Skeletal muscle satellite cell (primary cell): Measurements from ENCODE around the gene UROC1.

ENCODE experiments used
- H3K27me3 ChIP-seq: 2 replicates; pipeline ENCODE4 v1.7.0; 2013; ENCODE audit warnings: low read length; ENCODE audit not compliant: control insufficient read depth, insufficient read depth
- H3K36me3 ChIP-seq: 2 replicates; pipeline ENCODE4 v1.7.0; 2013; ENCODE audit warnings: mild to moderate bottlenecking, control low read depth, low read length; ENCODE audit not compliant: insufficient read depth
- H3K4me1 ChIP-seq: 2 replicates; pipeline ENCODE4 v1.7.0; 2013; ENCODE audit warnings: low read length; ENCODE audit not compliant: control insufficient read depth, insufficient read depth
- H3K4me2 ChIP-seq: 2 replicates; pipeline ENCODE4 v1.7.0; 2013; ENCODE audit warnings: mild to moderate bottlenecking, low read length
- H3K4me3 ChIP-seq: 2 replicates; pipeline ENCODE4 v1.7.0; 2013; ENCODE audit warnings: low read length
- H3K9ac ChIP-seq: 2 replicates; pipeline ENCODE4 v1.7.0; 2013; ENCODE audit warnings: mild to moderate bottlenecking, low read depth, low read length, moderate library complexity
- H3K9me3 ChIP-seq: replicated peaks from 2 replicates; pipeline ENCODE4 v1.7.0; 2013; ENCODE audit warnings: mild to moderate bottlenecking, control low read depth, low read length

UROC1 gene

DNA sequence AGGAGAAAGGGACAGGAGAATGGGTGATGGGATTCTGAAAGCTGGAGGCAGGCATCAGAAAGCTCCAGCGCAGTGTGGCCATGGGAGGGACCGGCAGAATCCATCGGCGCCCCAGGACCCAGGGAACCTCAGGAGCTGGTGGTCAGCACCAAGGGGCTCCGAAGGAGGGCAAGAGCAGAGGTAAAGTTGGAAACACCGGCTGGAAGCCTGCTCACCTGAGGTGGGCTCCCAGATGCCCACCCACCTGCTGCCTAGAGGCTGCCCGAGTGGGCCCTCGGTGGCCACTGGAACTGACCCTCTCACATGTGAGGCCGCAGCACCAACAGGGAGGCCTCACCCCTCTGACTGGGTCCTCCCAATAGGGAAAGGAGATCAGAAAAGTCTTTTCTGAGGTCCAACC, 31.6 kb downstream of the UROC1 start:
- H3K27me3 ChIP-seq: peaks cover 25% of the 10 kb centered on the region
- no peak overlapping the region for H3K4me3 ChIP-seq
- no peak overlapping the region for H3K9ac ChIP-seq
- H3K4me1 ChIP-seq: peaks cover 13% of the 10 kb centered on the region
- no peaks in the 10 kb centered on the region for H3K9me3 ChIP-seq
- H3K4me2 ChIP-seq: no peak overlapping the region
- no peaks in the 10 kb centered on the region for H3K36me3 ChIP-seq

DNA sequence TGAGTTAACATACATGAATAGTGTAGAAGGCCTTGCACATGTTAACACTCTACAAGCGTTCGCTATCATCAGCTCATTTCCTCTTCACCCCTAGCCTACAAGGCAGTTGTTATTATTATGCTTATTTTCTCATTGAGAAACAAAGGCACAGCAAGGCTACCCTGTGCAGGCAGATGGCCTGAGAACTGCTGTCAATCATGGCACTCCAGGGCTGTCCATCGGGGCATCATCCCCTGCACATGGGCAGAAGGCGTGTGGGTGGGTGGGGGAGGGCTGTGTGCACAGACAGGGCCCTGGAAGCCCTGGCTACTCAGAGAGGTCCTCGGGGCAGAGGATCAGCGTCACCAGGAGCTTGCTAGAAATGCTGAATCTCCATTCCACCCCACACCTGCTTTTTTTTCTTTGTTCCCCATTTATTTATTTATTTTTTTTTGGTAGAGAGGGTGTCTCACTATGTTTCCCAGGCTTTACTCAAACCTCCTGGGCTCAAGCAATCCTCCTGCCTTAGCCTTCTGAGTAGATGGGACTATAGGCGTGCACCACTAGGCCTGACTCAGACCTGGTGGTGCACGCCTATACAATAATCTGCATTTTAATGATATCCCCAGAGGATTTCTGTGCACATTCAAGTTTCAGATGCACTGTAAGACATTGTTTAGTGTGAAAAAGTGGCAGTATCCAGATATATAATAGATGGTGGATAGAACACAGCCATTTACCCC, 32.2 kb downstream of the UROC1 start:
- Histone ChIP-seq H3K27me3 (peaks cover 18% of the 10 kb centered on the region), H3K36me3 (no peaks in the 10 kb centered on the region)

DNA sequence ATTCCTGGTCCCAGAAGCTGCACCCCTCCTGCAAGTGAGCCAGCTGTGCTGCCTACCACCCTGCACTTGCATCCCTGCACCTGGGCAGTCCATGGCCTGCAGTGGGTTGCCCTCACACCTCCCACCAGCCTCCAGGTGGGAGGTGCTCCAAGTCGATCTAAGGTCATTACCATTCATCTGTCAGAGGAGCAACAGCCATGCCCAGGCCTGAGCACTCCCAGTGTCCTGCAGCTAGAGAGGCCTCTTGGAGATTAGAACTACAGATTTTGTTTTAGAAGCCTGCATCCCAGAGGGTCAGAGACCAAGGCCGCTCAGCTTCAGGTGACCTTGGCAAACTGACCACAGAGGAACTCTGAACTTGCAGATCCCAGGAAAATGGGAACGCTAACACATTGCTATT, 32.9 kb downstream of the UROC1 start:
- no peak overlapping the region for H3K9ac ChIP-seq
- H3K4me3 ChIP-seq: no peak overlapping the region
- peaks cover 13% of the 10 kb centered on the region for H3K27me3 ChIP-seq
- H3K36me3 ChIP-seq: no peaks in the 10 kb centered on the region
- peaks cover 13% of the 10 kb centered on the region for H3K4me1 ChIP-seq
- H3K4me2 ChIP-seq: no peak overlapping the region
- H3K9me3 ChIP-seq: no peaks in the 10 kb centered on the region

More for the DNA sequence above, 32.2 kb downstream of the UROC1 start:
- no peak overlapping the region for H3K4me3 ChIP-seq
- H3K9me3 ChIP-seq: no peaks in the 10 kb centered on the region
- H3K9ac ChIP-seq: no peak overlapping the region
- H3K4me1 ChIP-seq: peaks cover 13% of the 10 kb centered on the region
- no peak overlapping the region for H3K4me2 ChIP-seq

DNA sequence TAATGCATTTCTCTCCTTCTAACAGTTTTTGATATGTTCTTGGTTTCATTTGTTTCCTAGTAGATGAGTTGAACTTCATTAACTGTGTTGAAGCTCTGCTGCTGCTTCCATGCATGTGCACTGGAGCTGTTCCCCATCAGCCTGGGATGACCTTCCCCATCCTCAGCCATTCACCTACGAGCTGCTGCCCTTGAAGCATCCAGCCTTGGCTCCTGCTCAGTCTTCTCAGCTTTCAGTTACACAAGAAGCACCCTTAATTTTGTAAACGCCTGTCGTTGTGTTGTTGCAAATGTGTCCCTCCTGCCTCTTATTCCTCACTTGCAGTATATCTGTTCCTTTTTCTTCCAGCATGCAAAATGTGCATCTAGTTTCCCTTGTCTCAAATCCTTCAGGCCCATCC, 33.4 kb downstream of the UROC1 start:
- Histone ChIP-seq H3K4me3 (no peak overlapping the region), H3K36me3 (no peaks in the 10 kb centered on the region), H3K4me1 (peaks cover 13% of the 10 kb centered on the region), H3K27me3 (peaks cover 8% of the 10 kb centered on the region), H3K4me2 (no peak overlapping the region), H3K9me3 (no peaks in the 10 kb centered on the region), H3K9ac (no peak overlapping the region)

DNA sequence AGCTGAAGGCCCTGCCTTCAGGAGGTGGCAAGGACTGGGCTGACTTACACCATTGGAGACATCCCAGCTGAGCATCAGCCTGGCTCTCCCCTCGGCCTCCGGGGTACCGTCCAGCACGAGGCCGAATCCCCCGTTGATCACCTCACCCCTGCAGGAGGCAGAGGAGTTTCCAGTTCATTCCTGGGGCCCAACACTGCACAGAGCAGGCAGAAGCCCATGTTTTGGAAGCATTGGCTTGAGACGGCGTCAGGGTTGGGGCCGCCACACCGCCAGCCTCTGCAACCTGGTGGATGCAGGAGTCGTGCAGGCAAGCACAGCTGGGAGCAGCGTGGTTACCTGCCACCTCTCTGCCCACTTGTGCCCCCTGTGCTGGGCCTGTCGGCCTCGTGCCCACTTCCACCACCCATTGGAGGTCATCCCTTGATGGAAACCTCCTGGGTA, 34.2 kb downstream of the UROC1 start:
- Histone ChIP-seq H3K9ac (no peak overlapping the region), H3K9me3 (no peaks in the 10 kb centered on the region), H3K27me3 (peaks cover 3% of the 10 kb centered on the region), H3K36me3 (no peaks in the 10 kb centered on the region), H3K4me1 (peaks cover 13% of the 10 kb centered on the region), H3K4me2 (no peak overlapping the region), H3K4me3 (no peak overlapping the region)

DNA sequence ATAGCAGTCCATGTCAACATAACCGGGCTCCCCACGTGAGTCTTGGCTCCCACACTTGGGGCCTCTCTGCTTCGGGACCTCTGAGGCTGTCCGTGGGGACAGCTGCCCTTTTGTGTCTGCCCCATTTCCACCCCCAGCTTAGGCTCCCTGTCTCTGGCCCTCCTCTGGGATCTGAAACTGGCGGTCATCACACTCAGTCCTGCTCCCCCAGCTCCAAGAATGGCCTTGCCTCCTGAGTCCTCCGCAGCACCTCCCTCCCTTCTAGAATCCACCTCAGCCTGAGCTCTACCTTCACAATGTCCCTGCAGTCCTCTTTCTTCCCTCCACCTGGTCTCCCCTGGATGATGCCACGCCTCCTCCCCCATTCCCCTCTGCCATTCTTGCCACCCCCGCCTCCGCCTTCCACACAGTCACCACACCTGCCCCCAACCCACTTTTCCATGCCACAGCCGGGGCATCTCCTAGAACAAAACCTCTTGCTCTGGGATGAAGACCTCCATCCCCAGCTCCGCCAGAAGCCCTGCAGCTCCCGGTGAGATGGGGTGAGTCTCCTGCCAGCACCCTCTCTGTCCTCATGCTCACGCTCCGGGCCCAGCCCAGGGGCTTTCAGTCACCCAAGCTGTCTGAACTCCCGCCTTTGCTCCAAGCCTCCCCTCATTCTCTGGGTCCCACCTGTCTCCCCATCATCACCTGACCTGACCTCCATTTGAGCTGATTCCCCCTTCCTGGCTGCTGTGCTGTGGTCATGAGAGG, 34.9 kb downstream of the UROC1 start:
- Histone ChIP-seq H3K9ac (no peak overlapping the region), H3K9me3 (no peaks in the 10 kb centered on the region), H3K4me1 (peaks cover 13% of the 10 kb centered on the region), H3K4me2 (no peak overlapping the region), H3K4me3 (no peak overlapping the region), H3K36me3 (no peaks in the 10 kb centered on the region), H3K27me3 (peaks cover 3% of the 10 kb centered on the region)

DNA sequence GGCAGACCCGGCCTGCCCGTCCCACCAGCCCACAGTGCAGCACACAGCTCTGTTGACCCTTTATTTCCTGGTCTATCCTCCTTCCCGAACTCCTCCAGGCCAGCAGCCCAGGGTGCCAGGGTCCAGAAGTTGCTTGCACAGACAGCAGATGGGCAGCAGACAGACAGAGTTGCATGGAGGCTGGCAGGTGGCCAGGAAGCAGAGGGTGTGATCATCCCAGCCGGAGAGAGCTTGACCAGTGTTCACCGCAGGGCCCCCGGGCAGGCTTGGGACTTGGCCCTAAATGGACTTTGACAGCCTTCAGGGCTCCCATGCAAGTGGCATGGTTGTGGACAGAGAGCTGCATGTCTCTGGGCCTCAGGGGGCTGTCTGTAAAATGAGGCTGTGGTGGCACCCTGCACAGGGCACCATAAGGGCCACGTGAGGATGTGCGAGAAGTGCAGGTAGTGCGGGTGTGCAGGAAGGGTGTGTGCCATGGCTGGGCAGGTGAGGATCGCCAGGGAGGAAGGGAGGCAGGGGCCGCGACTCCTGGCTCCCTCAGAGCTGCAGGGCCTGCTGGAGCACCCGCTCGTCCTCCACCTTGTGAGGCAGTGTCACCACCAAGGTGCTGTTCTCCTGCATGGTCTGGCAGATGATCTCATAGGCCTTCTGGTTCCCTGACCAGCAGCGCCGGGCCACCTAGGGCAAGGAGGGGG, 35.6 kb downstream of the UROC1 start:
- H3K9me3 ChIP-seq: no peaks in the 10 kb centered on the region
- no peak overlapping the region for H3K4me3 ChIP-seq
- no peak overlapping the region for H3K9ac ChIP-seq
- H3K27me3 ChIP-seq: peaks cover 3% of the 10 kb centered on the region
- H3K36me3 ChIP-seq: no peaks in the 10 kb centered on the region
- H3K4me2 ChIP-seq: no peak overlapping the region
- peaks cover 7% of the 10 kb centered on the region for H3K4me1 ChIP-seq

DNA sequence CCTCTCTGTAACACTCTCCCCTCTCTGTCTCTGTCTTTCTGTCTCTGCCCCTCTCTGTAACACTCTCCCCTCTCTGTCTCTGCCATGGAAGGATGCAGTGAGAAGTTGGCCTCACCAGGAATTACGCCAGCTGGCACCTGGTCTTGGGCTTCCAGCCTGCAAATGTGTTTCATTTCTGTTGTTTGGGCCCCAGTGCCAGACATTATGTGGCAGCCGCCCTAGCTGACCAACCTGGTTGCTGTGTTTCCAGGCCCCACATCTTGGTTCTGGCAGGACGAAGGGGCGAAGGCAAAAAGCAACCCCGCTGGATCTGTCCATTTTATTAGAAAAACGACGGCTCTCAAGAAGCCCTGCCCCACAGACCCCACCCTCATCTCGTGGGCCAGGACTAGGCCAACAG, 36.7 kb downstream of the UROC1 start:
- no peak overlapping the region for H3K4me2 ChIP-seq
- H3K4me3 ChIP-seq: no peak overlapping the region
- peaks cover 3% of the 10 kb centered on the region for H3K27me3 ChIP-seq
- H3K4me1 ChIP-seq: peaks cover 5% of the 10 kb centered on the region
- no peaks in the 10 kb centered on the region for H3K36me3 ChIP-seq
- no peak overlapping the region for H3K9ac ChIP-seq
- H3K9me3 ChIP-seq: no peaks in the 10 kb centered on the region

DNA sequence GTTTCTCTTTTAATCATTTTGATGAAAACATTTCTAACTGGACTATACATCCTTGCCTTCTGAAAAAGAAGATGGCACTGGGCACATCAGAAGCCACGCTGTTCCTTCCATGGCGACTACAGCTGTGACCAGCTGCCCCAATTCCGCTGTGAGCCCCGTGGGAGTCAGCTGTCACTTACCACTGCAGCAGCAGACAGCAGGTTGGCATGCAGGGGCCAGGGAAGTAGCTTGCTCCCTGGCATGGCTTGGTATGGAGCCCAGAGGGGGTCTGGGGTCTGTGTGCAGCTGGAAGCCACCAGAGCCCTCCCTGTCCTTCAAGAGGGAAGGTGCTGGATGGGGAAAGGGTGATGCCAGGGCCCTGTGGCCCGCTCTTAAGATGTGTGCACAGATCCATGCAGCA, 37.4 kb downstream of the UROC1 start:
- Histone ChIP-seq H3K4me1 (peaks cover 5% of the 10 kb centered on the region), H3K9ac (no peak overlapping the region), H3K4me2 (no peak overlapping the region), H3K9me3 (no peaks in the 10 kb centered on the region), H3K4me3 (no peak overlapping the region), H3K36me3 (no peaks in the 10 kb centered on the region), H3K27me3 (peaks cover 3% of the 10 kb centered on the region)

DNA sequence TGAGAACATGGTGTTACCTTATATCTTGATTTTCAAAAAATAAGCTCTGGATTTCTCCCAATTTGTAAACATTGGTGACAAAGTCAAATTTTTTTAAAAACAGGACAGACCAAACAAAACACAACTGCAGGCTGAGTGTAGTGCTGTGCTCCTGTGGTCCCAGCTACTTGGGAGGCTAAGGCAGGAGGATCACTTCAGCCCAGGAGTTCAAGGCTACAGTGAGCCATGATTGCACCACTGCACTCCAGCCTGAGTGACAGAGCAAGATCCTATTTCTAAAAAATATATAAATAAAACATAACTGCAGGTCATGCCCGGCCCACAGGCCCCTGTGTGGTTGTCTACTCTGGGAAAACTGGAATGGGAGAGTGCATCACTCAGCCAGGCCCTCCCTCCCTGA, 37.9 kb downstream of the UROC1 start:
- no peak overlapping the region for H3K4me3 ChIP-seq
- no peak overlapping the region for H3K4me2 ChIP-seq
- H3K9ac ChIP-seq: no peak overlapping the region
- H3K9me3 ChIP-seq: no peaks in the 10 kb centered on the region
- no peaks in the 10 kb centered on the region for H3K36me3 ChIP-seq
- peaks cover 9% of the 10 kb centered on the region for H3K4me1 ChIP-seq
- H3K27me3 ChIP-seq: peaks cover 3% of the 10 kb centered on the region

DNA sequence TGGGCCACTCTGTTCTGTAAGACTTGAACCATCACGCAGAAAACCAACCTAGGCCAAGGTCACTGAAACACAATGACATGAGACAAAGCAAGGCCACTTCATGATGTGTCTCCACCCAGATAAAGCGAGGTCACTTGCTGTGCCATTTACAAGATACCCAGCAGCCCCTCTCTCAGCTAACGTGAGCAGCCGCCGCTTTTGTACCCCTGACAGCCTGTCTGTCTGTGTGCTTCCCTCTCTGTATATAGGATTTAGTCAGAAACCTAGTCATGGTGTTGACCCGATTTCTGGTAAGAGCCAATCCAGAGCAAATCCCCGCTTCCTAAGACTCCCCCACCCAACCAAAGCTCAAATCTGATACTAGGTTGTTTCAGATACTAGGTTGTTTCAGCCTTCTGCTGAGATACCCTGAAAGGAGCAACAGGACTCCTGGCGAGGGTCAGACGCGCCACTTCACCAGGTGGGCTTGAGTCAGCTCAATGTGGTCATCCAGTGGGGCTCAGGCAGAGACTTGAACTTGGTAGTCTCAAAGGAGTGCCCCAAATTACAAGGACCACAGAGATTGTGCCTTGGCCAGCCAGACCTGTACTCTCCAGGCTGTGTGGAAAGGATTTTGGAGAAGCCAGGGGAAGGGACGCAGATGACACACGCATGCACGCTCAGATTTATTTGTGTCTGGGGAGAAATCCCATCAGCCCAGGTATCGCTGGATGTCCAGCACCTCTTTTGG, 38.8 kb downstream of the UROC1 start:
- Histone ChIP-seq H3K4me1 (peaks cover 17% of the 10 kb centered on the region), H3K27me3 (peaks cover 3% of the 10 kb centered on the region), H3K4me3 (no peak overlapping the region), H3K4me2 (no peak overlapping the region), H3K9ac (no peak overlapping the region), H3K9me3 (no peaks in the 10 kb centered on the region), H3K36me3 (peaks cover under 1% of the 10 kb centered on the region)
